ENCODE measurements around the gene GRIK3. TPM values are rescaled to one million over a fixed set of nuclear protein-coding genes. Genes with fewer than 3 reads are reported as not detected.

Gene GRIK3
- polyA plus RNA-seq, 2 of the 4 experiments (the other 2 are of a cell fraction): not detected

GRCh38 chr1:36794460-36794859, 239.9 kb downstream of the GRIK3 start (continued):
- TF ChIP-seq CTCF (IDR thresholded peaks at IDR 0.05): no peak
- TF ChIP-seq RAD21 (conservative IDR thresholded peaks at IDR 0.05 in 1 of 2, IDR thresholded peaks at IDR 0.05 in 1 of 2): no peak
- no peak for TF ChIP-seq MAFK (IDR thresholded peaks at IDR 0.05; ENCODE audit: partially characterized antibody)
- TF ChIP-seq KDM5A (IDR thresholded peaks at IDR 0.05): no peak
- TF ChIP-seq GATA3 (IDR thresholded peaks at IDR 0.05; ENCODE audit: borderline replicate concordance): no peak
- TF ChIP-seq NR3C1 (IDR thresholded peaks at IDR 0.05): no peak
- no peak for TF ChIP-seq FOXS1 (CRISPR knock-in tag; IDR thresholded peaks at IDR 0.05)
- no peak for TF ChIP-seq ZSCAN20 (CRISPR knock-in tag; IDR thresholded peaks at IDR 0.05)
- TF ChIP-seq HOXA7 (CRISPR knock-in tag; IDR thresholded peaks at IDR 0.05): no peak

GRCh38 chr1:36793452-36793851, 240.9 kb downstream of the GRIK3 start:
- no peak overlapping the region for H3K4me3 ChIP-seq
- ATAC-seq: no peak
- no peak overlapping the region for H3K27ac ChIP-seq
- H3K9me3 ChIP-seq: no peaks in the 10 kb centered on the region
- TF ChIP-seq ZFP36 (IDR thresholded peaks at IDR 0.05; ENCODE audit: borderline replicate concordance, partially characterized antibody): no peak
- no peak for TF ChIP-seq ZNF302 (CRISPR knock-in tag; IDR thresholded peaks at IDR 0.05)
- no peak for TF ChIP-seq RFX5 (IDR thresholded peaks at IDR 0.05)
- TF ChIP-seq PHF8 (IDR thresholded peaks at IDR 0.05; ENCODE audit: borderline replicate concordance, low read depth): no peak
- no peak for TF ChIP-seq EHF (CRISPR knock-in tag; IDR thresholded peaks at IDR 0.05)
- no peak for TF ChIP-seq HES2 (IDR thresholded peaks at IDR 0.05)
- TF ChIP-seq CBX2 (IDR thresholded peaks at IDR 0.05; ENCODE audit: borderline replicate concordance, low read depth): no peak
- no peak for TF ChIP-seq JUN (IDR thresholded peaks at IDR 0.05)
- TF ChIP-seq FOSB (CRISPR knock-in tag; IDR thresholded peaks at IDR 0.05): no peak
- no peak for TF ChIP-seq FOXS1 (CRISPR knock-in tag; IDR thresholded peaks at IDR 0.05)
- TF ChIP-seq KDM1A (IDR thresholded peaks at IDR 0.05; ENCODE audit: low read depth): no peak
- no peak for TF ChIP-seq BHLHE40 (IDR thresholded peaks at IDR 0.05; ENCODE audit: low read depth, low read length)
- no peak for TF ChIP-seq HMGXB4 (CRISPR knock-in tag; IDR thresholded peaks at IDR 0.05; ENCODE audit: borderline replicate concordance)
- no peak for TF ChIP-seq GATA3 (IDR thresholded peaks at IDR 0.05; ENCODE audit: borderline replicate concordance)
- TF ChIP-seq CHD2 (IDR thresholded peaks at IDR 0.05; ENCODE audit: low read length, partially characterized antibody): no peak
- POLR2A ChIA-PET: no interaction called here
- no peak for FAIRE-seq
- no peaks in the 10 kb centered on the region for H3K4me1 ChIP-seq
- CTCF ChIA-PET: interaction anchor here (1.0 kb wide), 1 partner anchor 13 kb away, joined by 5 read pairs; no protein-coding TSS in a partner anchor
- no peak for DNase-seq (ENCODE audit: low read depth in 1 of 2, low spot score in 1 of 2)
- H3K4me2 ChIP-seq: no peak overlapping the region

DNA sequence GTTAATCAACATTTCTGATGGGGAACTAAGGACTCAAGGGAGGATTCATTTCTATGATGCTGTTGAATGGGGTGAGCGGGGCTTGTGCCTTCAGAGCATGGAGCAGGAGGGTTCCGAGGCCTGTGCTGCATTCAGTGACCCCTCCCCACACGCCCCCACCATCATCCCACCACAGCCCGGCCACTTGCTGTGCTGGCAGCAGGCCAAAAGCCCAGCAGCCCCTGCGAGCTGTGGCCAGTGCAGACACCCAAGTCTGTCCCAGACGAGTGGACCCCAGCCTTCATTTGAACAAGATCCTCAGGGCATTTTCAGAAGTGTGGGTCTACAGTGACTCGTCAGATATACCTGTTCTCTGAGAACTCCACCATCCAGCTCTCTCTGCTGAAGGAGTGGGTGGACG, 242.0 kb downstream of the GRIK3 start:
- Histone ChIP-seq H3K4me2 (no peak overlapping the region), H3K4me3 (no peak overlapping the region), H3K27ac (no peak overlapping the region), H3K9me3 (no peaks in the 10 kb centered on the region), H3K4me1 (no peaks in the 10 kb centered on the region)
- no peak for DNase-seq (ENCODE audit: low read depth in 1 of 2, low spot score in 1 of 2)
- ChIA-PET POLR2A (no interaction called here), CTCF (no interaction called here)
- FAIRE-seq: no peak
- WGBS (ENCODE audit: missing lambda C conversion rate): 0% methylated on average over 3 of the region's 8 CpGs
- no peak for TF ChIP-seq RARB (CRISPR knock-in tag; IDR thresholded peaks at IDR 0.05)
- TF ChIP-seq HES2 (IDR thresholded peaks at IDR 0.05): no peak
- ATAC-seq: no peak
